Nephron (organoid): ENCODE results near the gene HDAC2.

Experiments used
- H3K27ac Mint-ChIP-seq, 3 experiments: 2 replicates each; pipeline ENCODE4 v1.8.0; 2020; ENCODE audit warnings: mixed read lengths in 3 of 3, mild to moderate bottlenecking in 2 of 3, moderate library complexity in 1 of 3
- H3K27me3 Mint-ChIP-seq: 2 replicates; pipeline ENCODE4 v1.8.0; 2021; ENCODE audit warnings: low read depth, mild to moderate bottlenecking, moderate library complexity, mixed read lengths
- H3K36me3 Mint-ChIP-seq: 2 replicates; pipeline ENCODE4 v1.8.0; 2020; ENCODE audit warnings: low read depth, mixed read lengths
- H3K4me1 Mint-ChIP-seq: 2 replicates; pipeline ENCODE4 v1.8.0; 2020; ENCODE audit warnings: mixed read lengths
- H3K4me3 Mint-ChIP-seq, 3 experiments: 2 replicates each; pipeline ENCODE4 v1.8.0; 2020; ENCODE audit warnings: mild to moderate bottlenecking in 3 of 3, mixed read lengths in 3 of 3, moderate library complexity in 2 of 3
- H3K9me3 Mint-ChIP-seq: 2 replicates; pipeline ENCODE4 v1.8.0; 2020; ENCODE audit warnings: mixed read lengths
- TF ChIP-seq, protein P1 (sequence below), 3 experiments: fragments of 200-600 bp; sonication (generic); IDR thresholded peaks; one replicate each; pipeline ENCODE4 v1.5.0; 2021; ENCODE audit warnings: antibody characterized with exemption in 3 of 3; ENCODE audit not compliant: unreplicated experiment in 3 of 3

The HDAC2 gene

GRCh38 chr6:113893451-113893850 is 77.5 kb downstream of the HDAC2 start:
- TF ChIP-seq, protein P1, sequence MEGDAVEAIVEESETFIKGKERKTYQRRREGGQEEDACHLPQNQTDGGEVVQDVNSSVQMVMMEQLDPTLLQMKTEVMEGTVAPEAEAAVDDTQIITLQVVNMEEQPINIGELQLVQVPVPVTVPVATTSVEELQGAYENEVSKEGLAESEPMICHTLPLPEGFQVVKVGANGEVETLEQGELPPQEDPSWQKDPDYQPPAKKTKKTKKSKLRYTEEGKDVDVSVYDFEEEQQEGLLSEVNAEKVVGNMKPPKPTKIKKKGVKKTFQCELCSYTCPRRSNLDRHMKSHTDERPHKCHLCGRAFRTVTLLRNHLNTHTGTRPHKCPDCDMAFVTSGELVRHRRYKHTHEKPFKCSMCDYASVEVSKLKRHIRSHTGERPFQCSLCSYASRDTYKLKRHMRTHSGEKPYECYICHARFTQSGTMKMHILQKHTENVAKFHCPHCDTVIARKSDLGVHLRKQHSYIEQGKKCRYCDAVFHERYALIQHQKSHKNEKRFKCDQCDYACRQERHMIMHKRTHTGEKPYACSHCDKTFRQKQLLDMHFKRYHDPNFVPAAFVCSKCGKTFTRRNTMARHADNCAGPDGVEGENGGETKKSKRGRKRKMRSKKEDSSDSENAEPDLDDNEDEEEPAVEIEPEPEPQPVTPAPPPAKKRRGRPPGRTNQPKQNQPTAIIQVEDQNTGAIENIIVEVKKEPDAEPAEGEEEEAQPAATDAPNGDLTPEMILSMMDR (IDR thresholded peaks at IDR 0.05; ENCODE audit: unreplicated experiment in 3 of 3), result no peak
- Mint-ChIP-seq H3K9me3 (peaks cover 23% of the 10 kb centered on the region), H3K4me3 (no peak overlapping the region), H3K27ac (no peak overlapping the region), H3K4me1 (peaks cover 16% of the 10 kb centered on the region), H3K27me3 (no peaks in the 10 kb centered on the region), H3K36me3 (peaks cover 4% of the 10 kb centered on the region)

- Mint-ChIP-seq H3K4me1 (peaks cover 3% of the 10 kb centered on the region), H3K9me3 (peaks cover 21% of the 10 kb centered on the region), H3K27ac (no peak overlapping the region), H3K4me3 (no peak overlapping the region), H3K36me3 (peaks cover 4% of the 10 kb centered on the region), H3K27me3 (no peaks in the 10 kb centered on the region)
- TF ChIP-seq, protein P1 (IDR thresholded peaks at IDR 0.05; ENCODE audit: unreplicated experiment in 3 of 3), result no peak
Measured at GRCh38 chr6:113888956-113889630, 81.9 kb downstream of the HDAC2 start.

DNA sequence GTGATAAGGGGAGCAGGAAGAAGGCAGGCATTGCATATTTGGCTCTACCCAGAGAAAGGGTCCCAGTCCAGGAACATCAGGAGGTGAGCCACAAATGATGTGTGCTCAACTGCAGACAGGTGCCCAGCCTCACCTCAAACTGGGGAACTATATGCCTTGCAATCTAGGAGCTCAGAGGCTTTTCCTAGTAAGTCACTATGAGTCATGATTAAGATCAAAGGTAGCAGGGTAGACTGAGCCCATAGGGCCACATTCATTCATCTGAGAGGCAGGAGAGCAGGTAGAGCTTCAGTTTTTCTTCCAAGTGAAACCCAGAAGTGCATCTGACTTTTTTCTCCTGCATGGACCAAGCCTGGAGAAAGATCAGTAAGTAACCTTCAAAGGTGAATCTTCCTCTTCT is 82.5 kb downstream of the HDAC2 start:
- Mint-ChIP-seq H3K36me3 (peaks cover 4% of the 10 kb centered on the region), H3K4me1 (no peaks in the 10 kb centered on the region), H3K9me3 (peaks cover 19% of the 10 kb centered on the region), H3K27me3 (no peaks in the 10 kb centered on the region), H3K27ac (no peak overlapping the region), H3K4me3 (no peak overlapping the region)
- TF ChIP-seq, protein P1 (IDR thresholded peaks at IDR 0.05; ENCODE audit: unreplicated experiment in 3 of 3), result no peak

DNA sequence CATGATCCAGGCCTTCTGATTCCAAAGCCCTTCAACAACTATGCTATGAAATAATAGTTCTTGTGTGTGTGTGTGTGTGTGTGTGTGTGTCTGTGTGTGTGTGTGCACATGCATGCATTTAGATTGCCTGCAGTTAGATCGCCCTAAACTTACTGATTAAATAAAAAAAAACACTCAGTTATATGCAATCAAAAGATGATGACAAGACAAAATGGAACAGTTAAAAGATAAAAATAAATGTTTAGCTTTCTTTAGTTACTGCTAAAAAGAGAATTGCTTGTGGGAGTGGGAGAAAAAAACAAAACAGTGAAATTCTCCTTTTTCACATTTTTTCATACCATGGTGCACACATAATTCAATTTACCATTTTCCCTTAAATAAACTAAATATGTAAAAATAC is 84.4 kb downstream of the HDAC2 start:
- Mint-ChIP-seq H3K4me1 (peaks cover 4% of the 10 kb centered on the region), H3K36me3 (no peaks in the 10 kb centered on the region), H3K27me3 (no peaks in the 10 kb centered on the region), H3K4me3 (no peak overlapping the region), H3K27ac (no peak overlapping the region), H3K9me3 (peaks cover 10% of the 10 kb centered on the region)
- TF ChIP-seq, protein P1 (IDR thresholded peaks at IDR 0.05; ENCODE audit: unreplicated experiment in 3 of 3), result no peak

DNA sequence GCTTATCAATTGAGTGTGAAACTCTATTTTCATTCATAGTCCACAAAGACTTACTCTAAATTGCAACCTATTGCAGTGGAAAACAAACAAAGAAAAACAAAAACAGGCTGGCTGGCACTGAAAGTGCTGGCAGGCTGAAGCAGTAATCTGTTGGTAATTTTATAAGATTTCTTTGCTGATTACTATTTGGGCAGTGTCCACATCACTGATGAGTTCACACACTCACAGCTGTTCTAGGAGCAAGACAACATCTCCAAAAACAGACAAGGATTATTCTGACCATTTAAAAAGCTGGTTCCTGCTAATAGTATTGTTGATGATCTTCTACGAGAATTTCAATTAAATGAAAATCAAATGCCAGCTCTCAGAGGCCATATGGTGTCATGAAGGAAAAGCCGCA is 86.9 kb downstream of the HDAC2 start:
- H3K9me3 Mint-ChIP-seq, result no peaks in the 10 kb centered on the region
- H3K4me3 Mint-ChIP-seq, result no peak overlapping the region
- H3K4me1 Mint-ChIP-seq, result peaks cover 17% of the 10 kb centered on the region
- H3K36me3 Mint-ChIP-seq, result no peaks in the 10 kb centered on the region
- H3K27ac Mint-ChIP-seq, result no peak overlapping the region
- no peaks in the 10 kb centered on the region for H3K27me3 Mint-ChIP-seq
- TF ChIP-seq, protein P1 (IDR thresholded peaks at IDR 0.05; ENCODE audit: unreplicated experiment in 3 of 3), result no peak
